Measurements from ENCODE around the gene HOXB2.

Gene HOXB2

DNA sequence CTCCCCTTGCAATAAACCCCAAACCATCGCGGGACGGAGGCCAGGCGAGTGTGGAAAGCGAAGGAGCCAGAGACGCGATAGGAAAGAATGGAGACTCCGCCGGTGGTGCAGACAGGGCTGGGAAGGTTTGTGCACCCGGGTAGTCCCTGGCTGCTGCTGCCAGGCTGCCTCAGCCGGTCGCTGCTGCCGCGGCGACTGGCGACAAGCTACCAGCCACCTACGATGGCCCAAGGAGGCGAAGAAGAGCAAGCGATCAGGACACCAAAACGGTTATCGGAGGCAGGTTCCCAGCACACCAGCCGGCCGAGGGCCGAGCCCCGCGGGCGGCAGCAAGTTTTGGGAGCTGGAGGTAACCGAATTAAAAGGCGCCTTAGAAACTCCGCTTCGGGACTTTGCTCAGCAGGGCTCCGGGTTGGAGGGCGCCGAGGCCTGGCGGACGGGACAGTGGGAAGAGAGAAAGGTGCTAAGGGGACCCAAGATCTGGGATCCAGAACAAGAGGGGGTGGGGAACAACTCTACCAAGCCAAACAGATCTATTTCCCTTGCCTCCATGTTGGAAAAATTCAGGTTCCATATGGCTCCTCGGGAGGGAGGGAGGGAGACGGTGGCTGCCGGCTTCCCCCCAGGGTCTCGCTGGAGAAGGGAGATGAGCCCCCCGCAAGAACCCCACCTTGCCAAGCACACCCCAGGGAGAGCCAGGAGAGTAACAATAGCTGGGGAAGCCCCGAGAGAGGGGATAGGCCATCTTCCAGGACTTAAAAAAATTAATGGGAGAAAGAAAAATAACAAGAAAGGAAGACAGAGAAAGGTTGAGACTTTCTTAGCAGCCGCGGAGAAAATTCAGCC lies 9.7 kb upstream of the HOXB2 start:
- H3K4me3 ChIP-seq, result no peak overlapping the region
- no peak overlapping the region for H3K9ac ChIP-seq (ENCODE audit: insufficient read length)
- DNase-seq (ENCODE audit: low read depth, low spot score), result no peak
- no peak overlapping the region for H3K27ac ChIP-seq
- peaks cover 16% of the 10 kb centered on the region; the same call in 1 of the 2 replicates for H3K36me3 ChIP-seq (ENCODE audit: insufficient read depth, low read length)
- no peak for TF ChIP-seq POLR2AphosphoS5 (IDR thresholded peaks at IDR 0.05; ENCODE audit: borderline replicate concordance, low read depth, low read length)
- no peak for TF ChIP-seq EZH2 (IDR thresholded peaks at IDR 0.05)
- no peaks in the 10 kb centered on the region for H3K9me3 ChIP-seq (ENCODE audit: low read depth, low read length)

DNA sequence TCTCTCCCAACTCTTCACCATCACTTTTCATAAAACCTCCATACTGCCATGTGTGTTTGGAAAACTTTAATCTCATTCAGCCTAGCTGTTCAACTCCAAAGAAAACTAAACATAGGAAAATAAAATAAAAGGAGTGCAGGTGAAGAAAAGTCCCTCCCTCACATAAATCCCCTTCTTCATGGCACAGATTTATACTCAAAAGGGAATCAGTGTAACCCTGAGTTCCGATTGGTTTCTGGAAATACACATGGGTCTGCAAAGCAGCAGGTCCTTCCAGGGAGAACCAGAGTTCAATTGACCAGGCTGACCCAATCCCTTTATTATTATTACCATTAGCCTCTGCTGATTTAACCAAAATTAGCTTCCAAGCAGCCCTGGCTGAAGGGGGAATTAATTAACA lies 8.9 kb upstream of the HOXB2 start:
- H3K9ac ChIP-seq (ENCODE audit: insufficient read length), result no peak overlapping the region
- no peak for DNase-seq (ENCODE audit: low read depth, low spot score)
- no peak overlapping the region for H3K27ac ChIP-seq
- H3K36me3 ChIP-seq (ENCODE audit: insufficient read depth, low read length), result peaks cover 17% of the 10 kb centered on the region; the same call in 1 of the 2 replicates
- TF ChIP-seq EZH2 (IDR thresholded peaks at IDR 0.05) (no peak), FOXP2 (optimal IDR thresholded peaks at IDR 0.05; ENCODE audit: control extremely low read depth, extremely low read length, insufficient read depth) (no peak), POLR2AphosphoS5 (IDR thresholded peaks at IDR 0.05; ENCODE audit: borderline replicate concordance, low read depth, low read length) (no peak)
- no peaks in the 10 kb centered on the region for H3K9me3 ChIP-seq (ENCODE audit: low read depth, low read length)
- no peak overlapping the region for H3K4me3 ChIP-seq

DNA sequence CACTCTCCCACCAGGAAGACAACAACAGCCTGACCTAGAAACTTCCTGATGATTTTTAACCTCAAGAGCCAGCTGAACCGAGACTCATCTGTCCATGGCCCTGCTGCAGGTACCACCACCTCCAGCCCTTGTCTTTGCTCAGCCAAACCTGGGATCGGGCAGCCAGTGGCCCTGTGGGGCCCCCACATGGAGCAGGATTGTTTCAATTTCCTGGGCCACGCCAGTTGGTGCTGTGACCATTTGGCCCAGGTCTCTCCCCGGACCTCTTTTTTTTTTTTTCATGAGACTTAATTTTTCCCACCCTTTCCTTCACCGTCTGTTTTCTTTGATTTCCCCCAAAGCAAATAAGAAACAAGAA lies 8.3 kb upstream of the HOXB2 start:
- TF ChIP-seq EZH2 (IDR thresholded peaks at IDR 0.05) (no peak), FOXP2 (optimal IDR thresholded peaks at IDR 0.05; ENCODE audit: control extremely low read depth, extremely low read length, insufficient read depth) (no peak), POLR2AphosphoS5 (IDR thresholded peaks at IDR 0.05; ENCODE audit: borderline replicate concordance, low read depth, low read length) (no peak)
- H3K36me3 ChIP-seq (ENCODE audit: insufficient read depth, low read length), result peaks cover 17% of the 10 kb centered on the region; the same call in 1 of the 2 replicates
- H3K27ac ChIP-seq, result no peak overlapping the region
- no peak overlapping the region for H3K4me3 ChIP-seq
- no peak for DNase-seq (ENCODE audit: low read depth, low spot score)
- no peak overlapping the region for H3K9ac ChIP-seq (ENCODE audit: insufficient read length)
- no peaks in the 10 kb centered on the region for H3K9me3 ChIP-seq (ENCODE audit: low read depth, low read length)

DNA sequence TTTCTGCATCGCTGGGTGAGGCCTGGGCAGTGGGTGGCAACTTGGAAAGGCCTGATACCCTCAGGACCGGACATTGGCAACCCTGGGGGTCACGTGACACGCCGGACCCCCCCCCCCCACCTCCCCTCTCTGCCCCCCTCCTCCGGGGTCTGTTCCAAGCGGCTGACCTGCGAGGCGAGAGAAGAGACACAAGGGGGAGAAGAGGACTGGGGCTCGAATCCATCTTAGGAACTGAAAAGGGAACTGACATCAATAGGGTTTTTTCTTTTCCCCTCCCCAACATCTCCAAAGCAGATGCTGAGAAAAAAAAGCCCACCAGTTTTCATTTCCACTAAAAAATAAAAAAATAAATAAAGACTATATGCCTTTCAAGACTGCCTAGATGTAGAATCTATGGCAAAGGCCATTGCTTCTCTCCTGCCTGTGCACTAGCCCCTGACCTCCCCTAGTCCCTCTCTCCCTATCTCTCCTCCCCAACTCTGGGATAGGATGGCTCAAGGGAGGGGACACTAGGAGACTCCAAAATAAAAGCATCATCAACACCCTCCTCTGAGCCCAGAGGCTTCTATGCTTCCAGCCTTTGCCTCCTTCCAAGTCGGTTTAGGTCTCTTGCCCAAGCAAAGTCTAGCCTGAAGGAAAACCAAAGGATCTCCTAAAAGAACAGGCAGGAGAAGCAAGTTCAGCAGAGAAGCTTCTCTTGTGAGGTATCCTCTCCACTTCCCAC lies 7.7 kb upstream of the HOXB2 start:
- no peak for DNase-seq (ENCODE audit: low read depth, low spot score)
- H3K9me3 ChIP-seq (ENCODE audit: low read depth, low read length), result no peaks in the 10 kb centered on the region
- H3K4me3 ChIP-seq, result no peak overlapping the region
- TF ChIP-seq FOXP2 (optimal IDR thresholded peaks at IDR 0.05; ENCODE audit: control extremely low read depth, extremely low read length, insufficient read depth) (no peak), POLR2AphosphoS5 (IDR thresholded peaks at IDR 0.05; ENCODE audit: borderline replicate concordance, low read depth, low read length) (no peak), EZH2 (IDR thresholded peaks at IDR 0.05) (no peak)
- H3K9ac ChIP-seq (ENCODE audit: insufficient read length), result no peak overlapping the region
- no peak overlapping the region for H3K27ac ChIP-seq
- peaks cover 17% of the 10 kb centered on the region; the same call in 1 of the 2 replicates for H3K36me3 ChIP-seq (ENCODE audit: insufficient read depth, low read length)

DNA sequence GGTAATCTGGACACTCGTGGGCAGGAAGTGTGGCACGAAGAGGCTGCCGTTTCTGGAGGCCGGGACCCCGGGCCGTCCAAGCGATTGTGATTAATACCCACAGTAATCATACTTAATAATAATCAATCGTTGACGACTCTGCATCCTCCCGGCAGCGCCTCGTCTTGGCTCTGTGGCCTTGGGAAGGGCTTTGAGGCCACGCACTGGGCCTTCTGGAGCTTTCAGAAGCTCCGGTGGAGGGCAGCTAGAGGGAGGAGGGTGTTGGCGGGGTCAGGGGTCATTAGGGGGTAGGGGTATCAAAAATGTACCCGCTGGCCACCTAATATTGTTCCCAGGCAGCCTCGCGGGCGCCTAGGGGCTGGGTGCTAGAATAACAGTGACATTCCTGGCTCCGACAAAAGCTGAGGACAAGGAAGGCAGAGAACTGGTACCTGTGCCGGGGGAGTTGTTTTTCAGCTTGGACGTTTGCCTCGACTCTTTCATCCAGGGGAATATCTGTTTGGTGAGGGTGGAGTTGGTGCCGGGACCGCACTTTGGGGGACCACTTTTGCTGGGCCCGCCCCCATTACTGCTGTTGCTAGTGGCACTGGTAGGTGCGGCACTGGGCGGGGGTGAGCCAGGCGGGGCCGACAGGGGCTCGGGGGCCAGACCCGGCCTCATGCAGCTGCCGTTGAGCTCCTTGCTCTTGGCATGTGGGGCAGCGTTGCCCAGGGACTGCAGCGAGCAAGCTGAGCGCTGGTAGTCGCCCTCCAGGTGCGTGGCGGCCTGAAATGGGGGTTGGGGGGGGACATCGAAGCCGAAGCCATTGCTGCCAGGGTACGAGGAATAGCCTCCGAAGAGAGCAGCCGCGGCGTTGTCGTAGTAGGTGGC lies 6.9 kb upstream of the HOXB2 start:
- Histone ChIP-seq H3K9ac (ENCODE audit: insufficient read length) (no peak overlapping the region), H3K36me3 (ENCODE audit: insufficient read depth, low read length) (peaks cover 17% of the 10 kb centered on the region; the same call in 1 of the 2 replicates), H3K9me3 (ENCODE audit: low read depth, low read length) (no peaks in the 10 kb centered on the region), H3K27ac (no peak overlapping the region), H3K4me3 (no peak overlapping the region)
- DNase-seq (ENCODE audit: low read depth, low spot score), result no peak
- no peak for TF ChIP-seq FOXP2 (optimal IDR thresholded peaks at IDR 0.05; ENCODE audit: control extremely low read depth, extremely low read length, insufficient read depth)
- TF ChIP-seq EZH2 (IDR thresholded peaks at IDR 0.05), result no peak
- no peak for TF ChIP-seq POLR2AphosphoS5 (IDR thresholded peaks at IDR 0.05; ENCODE audit: borderline replicate concordance, low read depth, low read length)

DNA sequence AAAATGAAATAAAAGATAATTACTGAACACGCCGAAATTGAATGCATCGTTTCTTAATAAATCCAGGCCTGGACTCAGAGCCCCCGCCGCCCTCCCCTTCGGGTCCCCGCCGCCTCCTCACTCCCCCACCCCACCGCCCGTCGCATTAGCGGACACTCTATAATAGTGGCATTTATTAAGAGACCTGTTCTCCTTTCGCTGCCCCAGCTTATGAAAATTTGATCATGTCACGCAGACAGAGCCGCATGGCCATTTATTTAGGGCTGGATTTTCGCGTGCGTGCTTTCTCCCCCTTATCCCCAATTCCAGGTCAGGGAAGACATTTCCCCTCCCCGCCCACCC lies 6.3 kb upstream of the HOXB2 start:
- peaks cover 17% of the 10 kb centered on the region; the same call in 1 of the 2 replicates for H3K36me3 ChIP-seq (ENCODE audit: insufficient read depth, low read length)
- no peak overlapping the region for H3K9ac ChIP-seq (ENCODE audit: insufficient read length)
- H3K27ac ChIP-seq, result no peak overlapping the region
- no peaks in the 10 kb centered on the region for H3K9me3 ChIP-seq (ENCODE audit: low read depth, low read length)
- no peak overlapping the region for H3K4me3 ChIP-seq
- no peak for DNase-seq (ENCODE audit: low read depth, low spot score)
- no peak for TF ChIP-seq EZH2 (IDR thresholded peaks at IDR 0.05)
- TF ChIP-seq POLR2AphosphoS5 (IDR thresholded peaks at IDR 0.05; ENCODE audit: borderline replicate concordance, low read depth, low read length), result no peak
- no peak for TF ChIP-seq FOXP2 (optimal IDR thresholded peaks at IDR 0.05; ENCODE audit: control extremely low read depth, extremely low read length, insufficient read depth)

DNA sequence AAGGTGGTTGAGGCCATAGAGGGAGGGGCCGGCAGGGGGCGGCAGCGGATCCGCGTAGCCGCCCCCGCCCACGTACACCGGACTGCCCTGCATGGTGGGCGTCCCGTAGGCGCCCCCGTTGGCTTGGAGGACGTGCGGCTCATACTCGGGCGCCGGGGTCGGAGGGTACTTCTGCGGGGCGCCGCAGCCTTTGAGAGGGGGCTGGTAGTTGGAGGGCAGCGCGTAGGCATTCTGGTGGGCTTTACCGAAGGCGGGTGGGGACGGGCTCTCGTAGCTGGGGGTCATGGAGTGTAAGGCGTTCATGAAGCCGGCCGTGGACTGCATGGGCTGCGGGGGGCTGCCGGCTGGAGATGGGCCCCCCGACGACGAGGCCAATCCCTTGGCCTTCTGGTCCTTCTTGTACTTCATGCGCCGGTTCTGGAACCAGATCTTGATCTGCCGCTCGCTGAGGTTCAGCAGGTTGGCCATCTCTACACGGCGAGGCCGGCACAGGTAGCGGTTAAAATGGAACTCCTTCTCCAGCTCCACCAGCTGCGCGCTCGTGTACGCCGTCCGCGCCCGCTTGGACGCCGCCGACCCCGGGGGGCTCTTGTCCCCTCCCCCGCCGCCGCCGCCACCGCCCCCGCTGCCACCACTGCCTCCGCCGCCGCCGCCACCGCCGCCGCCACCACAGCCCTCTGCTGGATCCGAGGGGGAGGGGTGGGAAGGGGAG lies 5.7 kb upstream of the HOXB2 start:
- H3K9me3 ChIP-seq (ENCODE audit: low read depth, low read length), result no peaks in the 10 kb centered on the region
- H3K4me3 ChIP-seq, result no peak overlapping the region
- no peak for DNase-seq (ENCODE audit: low read depth, low spot score)
- H3K27ac ChIP-seq, result no peak overlapping the region
- no peak overlapping the region for H3K9ac ChIP-seq (ENCODE audit: insufficient read length)
- TF ChIP-seq POLR2AphosphoS5 (IDR thresholded peaks at IDR 0.05; ENCODE audit: borderline replicate concordance, low read depth, low read length), result no peak
- no peak for TF ChIP-seq FOXP2 (optimal IDR thresholded peaks at IDR 0.05; ENCODE audit: control extremely low read depth, extremely low read length, insufficient read depth)
- TF ChIP-seq EZH2 (IDR thresholded peaks at IDR 0.05), result no peak
- peaks cover 17% of the 10 kb centered on the region; the same call in 1 of the 2 replicates for H3K36me3 ChIP-seq (ENCODE audit: insufficient read depth, low read length)
